Chondrocyte (in vitro differentiated cells): Measurements from ENCODE around the gene BNIPL. TPM values are rescaled to one million over a fixed set of nuclear protein-coding genes. Genes with fewer than 3 reads are reported as not detected.

Experiments
- DNase-seq: peaks from one replicate; pipeline ENCODE4 v3.0.0; 2021; ENCODE audit warnings: mixed read lengths, low spot score
- H3K27ac Mint-ChIP-seq: one replicate; pipeline ENCODE4 v1.8.0; 2021; ENCODE audit warnings: mild to moderate bottlenecking, moderate library complexity, mixed read lengths; ENCODE audit not compliant: unreplicated experiment
- H3K27me3 Mint-ChIP-seq: 2 replicates; pipeline ENCODE4 v1.8.0; 2021; ENCODE audit warnings: low read depth, mixed read lengths
- H3K36me3 Mint-ChIP-seq: 2 replicates; pipeline ENCODE4 v1.8.0; 2021; ENCODE audit warnings: low read depth, mixed read lengths
- H3K4me1 Mint-ChIP-seq: 2 replicates; pipeline ENCODE4 v1.8.0; 2021; ENCODE audit warnings: low read depth, mild to moderate bottlenecking, mixed read lengths
- H3K4me3 Mint-ChIP-seq: one replicate; pipeline ENCODE4 v1.8.0; 2021; ENCODE audit warnings: mild to moderate bottlenecking, moderate library complexity, mixed read lengths; ENCODE audit not compliant: unreplicated experiment
- H3K9me3 Mint-ChIP-seq: 2 replicates; pipeline ENCODE4 v1.8.0; 2021; ENCODE audit warnings: low read depth, mixed read lengths
- CTCF ChIP-seq: fragments of 200-600 bp; sonication (generic); IDR thresholded peaks from 2 replicates; pipeline ENCODE4 v1.5.0; 2021; ENCODE audit warnings: antibody characterized with exemption, mild to moderate bottlenecking, moderate library complexity
- total RNA-seq: library from RNA; stranded (reverse); gene quantifications from 3 replicates; pipeline ENCODE4 v1.2.1, GENCODE V29; 2021

The BNIPL gene
- total RNA-seq, 1 donor from 2014 or later: 0.62 TPM

DNA sequence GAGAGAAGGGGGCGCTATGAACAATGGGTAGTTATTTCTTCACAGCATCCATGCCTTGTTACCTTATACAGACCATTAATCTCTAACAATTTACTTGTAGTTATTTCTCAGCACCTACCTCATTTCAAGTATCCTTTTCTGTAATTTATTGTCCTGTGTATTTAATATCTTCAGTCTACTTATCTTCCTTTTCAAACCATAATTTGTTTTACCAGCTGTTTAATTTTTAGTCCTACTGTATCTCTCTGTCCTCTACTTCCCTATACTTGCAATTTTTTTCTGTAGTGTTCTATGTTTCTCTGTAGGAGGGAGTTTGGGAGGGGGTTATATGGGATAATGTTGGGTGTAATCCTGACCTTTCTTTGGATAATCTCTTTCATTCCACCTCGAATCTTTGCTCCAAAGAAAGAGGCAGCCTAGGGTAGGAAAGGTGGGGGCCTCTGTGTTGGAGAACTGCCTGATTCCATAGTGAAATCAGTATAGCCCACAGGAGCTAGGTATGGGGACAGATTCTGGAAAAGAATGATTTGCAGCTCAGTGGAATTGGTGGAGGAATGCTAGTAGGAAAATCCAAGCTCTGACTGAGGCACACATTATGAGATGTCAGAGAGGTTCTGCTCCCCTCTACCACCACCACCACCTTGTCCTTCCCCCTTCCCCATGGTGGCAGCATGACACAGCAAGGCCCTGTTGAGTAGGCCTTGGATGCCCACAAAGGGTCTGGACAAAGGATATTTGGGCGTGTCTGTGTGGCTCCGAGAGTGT is 24.5 kb downstream of the BNIPL start:
- Mint-ChIP-seq H3K27ac (peak overlapping the region; percentile 96), H3K9me3 (no peaks in the 10 kb centered on the region), H3K4me3 (peak overlapping the region; percentile 96), H3K4me1 (peaks cover 73% of the 10 kb centered on the region), H3K27me3 (no peaks in the 10 kb centered on the region), H3K36me3 (peaks cover 7% of the 10 kb centered on the region)
- no peak for TF ChIP-seq CTCF
- no peak for DNase-seq

DNA sequence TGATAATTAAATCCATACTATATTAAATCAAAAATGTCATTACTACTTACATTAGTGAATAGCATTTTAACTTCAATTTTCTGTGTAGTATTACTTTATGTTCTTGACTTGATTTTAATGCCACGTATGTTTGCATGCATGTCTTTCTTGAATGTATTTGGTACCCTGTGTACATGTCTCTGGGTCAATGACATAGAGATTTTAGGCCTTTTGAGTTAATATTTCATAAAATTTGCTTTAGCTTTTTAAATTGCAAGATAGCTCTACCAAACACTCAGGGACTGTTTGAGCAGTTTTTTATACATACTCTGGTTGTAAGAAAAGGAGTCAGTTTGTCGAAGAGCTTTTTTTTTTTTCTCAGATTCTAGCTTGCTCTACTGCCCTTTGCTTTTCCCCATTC is 25.3 kb downstream of the BNIPL start:
- Mint-ChIP-seq H3K4me1 (peaks cover 69% of the 10 kb centered on the region), H3K27me3 (no peaks in the 10 kb centered on the region), H3K27ac (peak overlapping the region; percentile 96), H3K36me3 (peaks cover 5% of the 10 kb centered on the region), H3K9me3 (no peaks in the 10 kb centered on the region), H3K4me3 (peak overlapping the region; percentile 96)
- TF ChIP-seq CTCF: no peak
- DNase-seq: no peak

DNA sequence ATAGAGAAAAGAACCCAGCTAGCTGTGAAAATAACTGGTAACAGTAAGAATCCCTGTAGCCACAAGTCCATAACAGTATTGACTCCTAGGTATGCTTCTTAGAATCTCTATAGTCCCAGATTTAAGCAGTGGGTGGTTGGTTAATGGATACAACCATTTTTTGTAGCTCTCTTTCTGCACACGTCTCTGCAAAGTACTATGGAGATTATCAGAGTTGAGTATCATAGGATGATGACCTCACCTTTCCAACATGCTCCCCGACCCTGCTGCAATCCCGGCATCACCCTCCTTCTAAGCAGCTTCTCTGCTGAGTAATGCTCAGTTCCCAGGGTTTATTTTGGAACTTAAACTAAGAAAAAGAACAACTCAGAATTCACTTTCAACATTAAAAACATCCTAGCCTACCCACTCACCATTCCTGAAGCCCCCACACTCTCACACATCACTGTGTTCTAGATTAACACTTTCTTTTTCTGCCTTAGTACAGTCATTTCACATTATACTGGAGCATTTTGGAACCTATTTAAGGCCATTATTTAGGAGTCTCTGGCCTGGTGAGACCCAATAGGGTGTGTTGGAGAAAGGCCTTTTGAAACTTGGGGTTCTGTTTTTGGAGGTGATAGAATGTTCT is 26.5 kb downstream of the BNIPL start:
- H3K27ac Mint-ChIP-seq: peak overlapping the region; percentile 96

DNA sequence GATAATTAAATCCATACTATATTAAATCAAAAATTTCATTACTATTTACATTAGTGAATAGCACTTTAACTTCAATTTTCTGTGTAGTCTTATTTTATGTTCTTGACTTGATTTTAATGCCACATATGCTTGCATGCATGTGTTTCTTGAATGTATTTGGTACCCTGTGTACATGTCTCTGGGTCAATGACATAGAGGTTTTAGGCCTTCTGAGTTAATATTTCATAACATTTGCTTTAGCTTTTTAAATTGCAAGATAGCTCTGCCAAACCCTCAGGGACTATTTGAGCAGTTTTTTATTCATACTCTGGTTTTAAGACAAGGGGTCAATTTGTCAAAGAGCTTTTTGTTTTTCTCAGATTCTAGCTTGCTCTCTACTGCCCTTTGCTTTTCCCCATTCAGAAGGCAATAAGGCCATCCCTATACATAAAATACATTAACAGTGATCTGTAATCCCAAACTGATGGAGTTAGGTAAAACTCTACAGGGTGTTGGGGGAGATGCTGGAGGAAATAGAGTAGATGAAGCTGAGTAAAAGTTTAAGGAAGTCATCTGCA is 28.8 kb downstream of the BNIPL start:
- H3K4me3 Mint-ChIP-seq: no peak overlapping the region
- H3K9me3 Mint-ChIP-seq: no peaks in the 10 kb centered on the region
- H3K4me1 Mint-ChIP-seq: peaks cover 59% of the 10 kb centered on the region
- no peak for TF ChIP-seq CTCF
- no peaks in the 10 kb centered on the region for H3K27me3 Mint-ChIP-seq
- DNase-seq: no peak
- peak overlapping the region; percentile 66 for H3K27ac Mint-ChIP-seq
- H3K36me3 Mint-ChIP-seq: peaks cover 12% of the 10 kb centered on the region

More for the DNA sequence above, 26.5 kb downstream of the BNIPL start:
- Mint-ChIP-seq H3K36me3 (peaks cover 6% of the 10 kb centered on the region), H3K4me3 (peak overlapping the region; percentile 96), H3K4me1 (peaks cover 59% of the 10 kb centered on the region), H3K9me3 (no peaks in the 10 kb centered on the region), H3K27me3 (no peaks in the 10 kb centered on the region)
- no peak for DNase-seq
- no peak for TF ChIP-seq CTCF

GRCh38 chr1:151067185-151067584 is 30.8 kb downstream of the BNIPL start:
- DNase-seq: peak; percentile 20
- no peak for TF ChIP-seq CTCF
- no peaks in the 10 kb centered on the region for H3K9me3 Mint-ChIP-seq
- peak overlapping the region; percentile 42 for H3K27ac Mint-ChIP-seq
- peaks cover 60% of the 10 kb centered on the region for H3K4me1 Mint-ChIP-seq
- H3K4me3 Mint-ChIP-seq: no peak overlapping the region
- H3K36me3 Mint-ChIP-seq: peaks cover 14% of the 10 kb centered on the region
- H3K27me3 Mint-ChIP-seq: no peaks in the 10 kb centered on the region
